ENCODE measurements around the gene TSN. TPM values are rescaled to one million over a fixed set of nuclear protein-coding genes. Genes with fewer than 3 reads are reported as not detected.

Gene TSN
- total RNA-seq, 1 experiment from 2014 or later = 87.3 TPM

- H3K27me3 Mint-ChIP-seq (ENCODE audit: low read depth) = no peaks in the 10 kb centered on the region
- CTCF ChIA-PET = no interaction called here
- DNase-seq (ENCODE audit: low spot score) = no peak
- H3K9me3 Mint-ChIP-seq = no peaks in the 10 kb centered on the region
- POLR2A ChIA-PET = no interaction called here
- H3K36me3 Mint-ChIP-seq = peaks cover 67% of the 10 kb centered on the region
- no peak for ATAC-seq
- no peaks in the 10 kb centered on the region for H3K4me1 Mint-ChIP-seq
- no peak overlapping the region for H3K4me3 Mint-ChIP-seq
- TF ChIP-seq NR2C2 (CRISPR knock-in tag; IDR thresholded peaks at IDR 0.05) (no peak), ATF1 (CRISPR knock-in tag; IDR thresholded peaks at IDR 0.05) (no peak), JAZF1 (CRISPR knock-in tag; IDR thresholded peaks at IDR 0.05) (no peak), RORB (CRISPR knock-in tag; IDR thresholded peaks at IDR 0.05) (no peak), NFYB (CRISPR knock-in tag; conservative IDR thresholded peaks at IDR 0.05; ENCODE audit: low read depth) (no peak), TP53 (CRISPR knock-in tag; IDR thresholded peaks at IDR 0.05) (no peak), KAT7 (CRISPR knock-in tag; IDR thresholded peaks at IDR 0.05; ENCODE audit: borderline replicate concordance) (no peak), NR1H2 (CRISPR knock-in tag; IDR thresholded peaks at IDR 0.05) (no peak), ARID4B (CRISPR knock-in tag; IDR thresholded peaks at IDR 0.05; ENCODE audit: borderline replicate concordance) (no peak), ERG (CRISPR knock-in tag; IDR thresholded peaks at IDR 0.05) (no peak), ZNF423 (CRISPR knock-in tag; IDR thresholded peaks at IDR 0.05) (no peak), ZNF219 (CRISPR knock-in tag; IDR thresholded peaks at IDR 0.05; ENCODE audit: borderline replicate concordance) (no peak), RELA (CRISPR knock-in tag; IDR thresholded peaks at IDR 0.05; ENCODE audit: borderline replicate concordance) (no peak)
- TF ChIP-seq, protein P1, sequence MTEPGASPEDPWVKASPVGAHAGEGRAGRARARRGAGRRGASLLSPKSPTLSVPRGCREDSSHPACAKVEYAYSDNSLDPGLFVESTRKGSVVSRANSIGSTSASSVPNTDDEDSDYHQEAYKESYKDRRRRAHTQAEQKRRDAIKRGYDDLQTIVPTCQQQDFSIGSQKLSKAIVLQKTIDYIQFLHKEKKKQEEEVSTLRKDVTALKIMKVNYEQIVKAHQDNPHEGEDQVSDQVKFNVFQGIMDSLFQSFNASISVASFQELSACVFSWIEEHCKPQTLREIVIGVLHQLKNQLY (CRISPR knock-in tag; IDR thresholded peaks at IDR 0.05) = no peak
- no peak overlapping the region for H3K27ac Mint-ChIP-seq
These were observed 11.2 kb downstream of the TSN start for GRCh38 chr2:121766624-121767023.

DNA sequence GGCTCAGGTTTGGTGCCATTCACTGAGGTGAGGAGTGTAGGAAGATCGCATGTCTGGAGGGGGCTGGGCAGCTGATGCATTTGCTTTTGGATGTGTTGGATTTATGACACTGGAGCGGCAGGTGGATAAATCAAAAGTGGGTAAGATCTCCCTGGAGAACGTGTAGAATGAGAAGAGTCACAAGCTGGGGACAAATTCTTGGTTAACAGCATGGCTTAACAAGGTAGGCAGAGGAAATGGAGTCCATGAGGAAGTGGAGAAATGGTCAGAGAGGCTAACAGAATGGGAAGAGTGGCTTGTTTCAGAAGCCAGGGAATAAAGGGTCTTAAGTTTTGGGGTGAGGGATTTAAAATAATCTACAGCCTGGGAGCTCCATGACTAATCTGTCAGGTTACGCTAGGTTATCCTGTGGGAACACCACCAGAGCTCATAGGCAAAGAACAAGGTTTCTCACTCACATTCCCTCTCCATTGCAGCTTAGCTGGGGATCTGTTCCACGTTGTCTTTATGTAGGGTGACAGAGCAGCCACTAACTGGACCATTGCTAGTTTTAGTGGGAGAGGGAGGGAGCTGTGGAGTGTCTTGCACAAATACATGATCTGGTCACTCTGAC is 12.8 kb downstream of the TSN start:
- Mint-ChIP-seq H3K27me3 (ENCODE audit: low read depth) (no peaks in the 10 kb centered on the region), H3K4me3 (no peak overlapping the region), H3K9me3 (no peaks in the 10 kb centered on the region), H3K36me3 (peaks cover 54% of the 10 kb centered on the region), H3K4me1 (peaks cover 9% of the 10 kb centered on the region), H3K27ac (peak overlapping the region; percentile 67)
- ChIA-PET CTCF (interaction anchor here (1.4 kb wide), 1 partner anchor 43 kb away, joined by 13 read pairs; no protein-coding TSS in a partner anchor), POLR2A (interaction anchor here (0.6 kb wide), 1 partner anchor 10 kb away, joined by 4 read pairs; no protein-coding TSS in a partner anchor)
- no peak for DNase-seq (ENCODE audit: low spot score)
- ATAC-seq = no peak; the same call in 1 of the 2 replicates
- TF ChIP-seq, protein P1 (CRISPR knock-in tag; IDR thresholded peaks at IDR 0.05) = no peak
- TF ChIP-seq, protein P2, sequence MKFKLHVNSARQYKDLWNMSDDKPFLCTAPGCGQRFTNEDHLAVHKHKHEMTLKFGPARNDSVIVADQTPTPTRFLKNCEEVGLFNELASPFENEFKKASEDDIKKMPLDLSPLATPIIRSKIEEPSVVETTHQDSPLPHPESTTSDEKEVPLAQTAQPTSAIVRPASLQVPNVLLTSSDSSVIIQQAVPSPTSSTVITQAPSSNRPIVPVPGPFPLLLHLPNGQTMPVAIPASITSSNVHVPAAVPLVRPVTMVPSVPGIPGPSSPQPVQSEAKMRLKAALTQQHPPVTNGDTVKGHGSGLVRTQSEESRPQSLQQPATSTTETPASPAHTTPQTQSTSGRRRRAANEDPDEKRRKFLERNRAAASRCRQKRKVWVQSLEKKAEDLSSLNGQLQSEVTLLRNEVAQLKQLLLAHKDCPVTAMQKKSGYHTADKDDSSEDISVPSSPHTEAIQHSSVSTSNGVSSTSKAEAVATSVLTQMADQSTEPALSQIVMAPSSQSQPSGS (CRISPR knock-in tag; IDR thresholded peaks at IDR 0.05; ENCODE audit: borderline replicate concordance, low read depth) = no peak
- no peak for TF ChIP-seq CREM (CRISPR knock-in tag; IDR thresholded peaks at IDR 0.05)
- TF ChIP-seq ZNF396 (CRISPR knock-in tag; IDR thresholded peaks at IDR 0.05; ENCODE audit: borderline replicate concordance) = no peak
- TF ChIP-seq, protein P3, sequence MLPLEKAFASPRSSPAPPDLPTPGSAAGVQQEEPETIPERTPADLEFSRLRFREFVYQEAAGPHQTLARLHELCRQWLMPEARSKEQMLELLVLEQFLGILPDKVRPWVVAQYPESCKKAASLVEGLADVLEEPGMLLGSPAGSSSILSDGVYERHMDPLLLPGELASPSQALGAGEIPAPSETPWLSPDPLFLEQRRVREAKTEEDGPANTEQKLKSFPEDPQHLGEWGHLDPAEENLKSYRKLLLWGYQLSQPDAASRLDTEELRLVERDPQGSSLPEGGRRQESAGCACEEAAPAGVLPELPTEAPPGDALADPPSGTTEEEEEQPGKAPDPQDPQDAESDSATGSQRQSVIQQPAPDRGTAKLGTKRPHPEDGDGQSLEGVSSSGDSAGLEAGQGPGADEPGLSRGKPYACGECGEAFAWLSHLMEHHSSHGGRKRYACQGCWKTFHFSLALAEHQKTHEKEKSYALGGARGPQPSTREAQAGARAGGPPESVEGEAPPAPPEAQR (CRISPR knock-in tag; IDR thresholded peaks at IDR 0.05) = no peak
- TF ChIP-seq ELF4 (CRISPR knock-in tag; IDR thresholded peaks at IDR 0.05; ENCODE audit: low read depth) = no peak
- TF ChIP-seq, protein P4, sequence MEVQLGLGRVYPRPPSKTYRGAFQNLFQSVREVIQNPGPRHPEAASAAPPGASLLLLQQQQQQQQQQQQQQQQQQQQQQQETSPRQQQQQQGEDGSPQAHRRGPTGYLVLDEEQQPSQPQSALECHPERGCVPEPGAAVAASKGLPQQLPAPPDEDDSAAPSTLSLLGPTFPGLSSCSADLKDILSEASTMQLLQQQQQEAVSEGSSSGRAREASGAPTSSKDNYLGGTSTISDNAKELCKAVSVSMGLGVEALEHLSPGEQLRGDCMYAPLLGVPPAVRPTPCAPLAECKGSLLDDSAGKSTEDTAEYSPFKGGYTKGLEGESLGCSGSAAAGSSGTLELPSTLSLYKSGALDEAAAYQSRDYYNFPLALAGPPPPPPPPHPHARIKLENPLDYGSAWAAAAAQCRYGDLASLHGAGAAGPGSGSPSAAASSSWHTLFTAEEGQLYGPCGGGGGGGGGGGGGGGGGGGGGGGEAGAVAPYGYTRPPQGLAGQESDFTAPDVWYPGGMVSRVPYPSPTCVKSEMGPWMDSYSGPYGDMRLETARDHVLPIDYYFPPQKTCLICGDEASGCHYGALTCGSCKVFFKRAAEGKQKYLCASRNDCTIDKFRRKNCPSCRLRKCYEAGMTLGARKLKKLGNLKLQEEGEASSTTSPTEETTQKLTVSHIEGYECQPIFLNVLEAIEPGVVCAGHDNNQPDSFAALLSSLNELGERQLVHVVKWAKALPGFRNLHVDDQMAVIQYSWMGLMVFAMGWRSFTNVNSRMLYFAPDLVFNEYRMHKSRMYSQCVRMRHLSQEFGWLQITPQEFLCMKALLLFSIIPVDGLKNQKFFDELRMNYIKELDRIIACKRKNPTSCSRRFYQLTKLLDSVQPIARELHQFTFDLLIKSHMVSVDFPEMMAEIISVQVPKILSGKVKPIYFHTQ (CRISPR knock-in tag; IDR thresholded peaks at IDR 0.05) = no peak
- no peak for TF ChIP-seq OVOL2 (CRISPR knock-in tag; IDR thresholded peaks at IDR 0.05; ENCODE audit: borderline replicate concordance)

Measured in WTC11 (cell line).